NCI-H1930 (cell line): Measurements from ENCODE around the gene DBN1.

Source experiments
- DNase-seq, 2 experiments: peaks; one replicate each; lab custom pipeline; 2025; lab: John Stamatoyannopoulos, UW

The DBN1 gene

DNA sequence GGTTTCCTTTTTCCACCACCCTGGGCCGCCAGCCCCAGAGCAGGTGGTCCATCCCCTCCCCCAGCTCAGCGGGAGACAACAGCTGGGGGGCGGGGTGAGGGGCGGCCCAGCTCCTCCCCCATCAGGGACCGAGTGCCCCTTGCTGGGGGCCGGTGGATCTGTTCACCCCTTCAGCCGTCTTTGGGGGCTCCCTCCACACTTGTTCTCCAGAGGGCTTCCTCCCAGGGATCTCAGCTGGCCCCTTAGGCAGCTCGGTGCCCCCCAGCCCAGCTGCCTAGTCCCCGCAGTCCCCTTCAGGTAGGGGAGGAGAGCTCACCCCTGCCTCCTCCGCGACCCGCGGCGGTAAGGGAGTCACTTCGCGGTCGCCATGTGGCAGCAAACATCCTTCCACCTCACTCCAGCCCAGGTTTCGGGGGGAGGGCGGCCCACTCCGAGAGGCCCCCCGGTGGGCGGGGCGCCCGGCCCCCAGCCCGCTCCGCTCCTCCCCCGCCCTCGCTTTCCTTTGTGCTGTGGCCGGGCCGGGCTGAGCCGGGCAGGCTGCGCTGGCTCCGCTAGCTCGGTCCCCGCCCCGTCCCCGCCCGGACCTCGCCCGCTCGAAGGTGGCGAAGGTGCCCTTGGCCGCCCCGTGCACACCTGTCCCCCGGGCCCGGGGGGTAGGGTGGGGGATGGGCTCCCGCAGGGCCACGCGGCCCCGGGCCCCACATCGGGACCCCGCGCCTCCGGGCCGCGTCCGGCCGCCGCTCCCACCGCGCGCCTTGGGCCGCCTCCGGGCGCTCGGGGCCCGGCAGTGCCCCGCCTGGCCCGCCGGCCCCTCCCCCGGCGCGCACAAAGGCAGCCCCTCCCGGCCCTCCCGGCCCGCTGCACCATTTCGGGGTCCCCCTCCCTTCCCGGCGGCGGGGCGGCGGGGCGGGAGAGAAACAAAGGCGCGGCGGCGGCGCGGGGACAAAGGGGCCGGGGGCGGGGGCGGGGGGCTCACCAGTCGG lies 683 bp downstream of the DBN1 start:
- no peak for DNase-seq

DNA sequence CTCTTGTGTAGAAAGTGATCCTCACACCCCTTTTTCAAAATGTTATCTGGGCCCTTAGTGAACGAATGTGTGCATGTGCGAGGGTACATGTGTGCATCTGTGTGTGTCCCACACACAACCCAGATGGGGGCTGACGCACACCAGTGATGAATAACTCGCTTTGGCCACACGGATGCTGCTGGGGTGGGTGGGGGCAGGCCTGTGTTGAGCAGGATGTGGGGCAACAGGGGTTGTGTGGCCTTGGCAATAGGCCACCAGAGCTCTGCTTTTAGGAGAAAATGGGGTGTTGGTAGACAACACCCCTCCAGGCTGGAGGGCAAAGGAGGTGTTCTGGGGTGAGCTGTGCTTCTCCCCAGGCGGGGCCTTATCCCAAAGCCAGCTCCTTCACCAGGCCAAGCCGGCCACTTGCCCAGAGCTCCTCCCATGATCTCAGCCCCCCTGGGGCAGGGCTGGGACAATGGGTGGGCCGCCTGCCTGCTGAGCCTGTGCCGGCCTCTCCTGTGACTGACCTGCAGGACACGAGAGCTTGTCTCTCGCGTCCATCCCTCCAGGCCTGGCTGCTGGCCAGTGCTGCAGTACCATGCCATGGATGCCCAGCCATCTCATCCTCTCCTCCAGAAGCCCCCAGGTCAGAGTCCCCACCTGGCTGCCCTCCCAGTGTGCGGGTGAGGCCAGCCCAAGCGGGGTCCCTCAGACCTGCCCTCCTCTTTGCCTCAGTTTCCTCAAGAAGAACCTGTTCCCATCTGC lies 1.7 kb downstream of the DBN1 start:
- DNase-seq = no peak

DNA sequence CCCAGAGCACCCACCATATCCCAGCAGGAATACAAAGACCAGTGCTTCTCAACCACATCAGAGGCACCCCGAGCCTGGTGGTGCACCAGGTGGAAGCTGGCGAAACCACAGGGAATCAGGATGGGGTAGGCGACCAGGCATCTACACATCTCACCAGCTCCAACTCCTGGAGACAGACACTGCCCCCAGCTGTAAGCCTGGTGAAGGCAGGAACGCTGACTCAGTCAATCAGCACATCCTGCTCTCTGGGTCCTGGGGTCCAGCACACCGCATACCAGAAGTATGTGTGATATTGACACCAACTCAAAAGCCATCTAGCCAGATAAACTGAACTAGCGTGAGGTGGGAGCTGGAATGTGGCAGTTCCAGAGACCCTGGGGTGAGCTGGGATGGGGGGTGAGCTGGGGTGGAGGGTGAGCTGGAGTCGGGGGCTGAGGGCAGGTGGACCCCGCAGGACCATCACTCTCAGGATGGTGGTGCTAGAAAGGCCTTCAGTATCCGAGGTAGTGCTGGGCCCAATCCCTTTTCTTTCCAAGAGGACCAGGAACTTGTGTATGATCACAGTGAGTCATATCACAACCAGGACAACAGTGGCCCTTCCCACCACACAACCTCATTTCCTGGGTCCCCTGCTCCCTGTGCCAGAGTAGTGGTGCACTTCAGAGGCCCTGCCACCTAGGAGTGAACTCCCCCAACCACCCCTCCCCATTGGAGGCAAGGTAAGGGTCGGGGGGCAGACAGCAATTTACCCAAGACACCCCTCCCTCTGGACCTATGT lies 2.5 kb downstream of the DBN1 start:
- DNase-seq = no peak

DNA sequence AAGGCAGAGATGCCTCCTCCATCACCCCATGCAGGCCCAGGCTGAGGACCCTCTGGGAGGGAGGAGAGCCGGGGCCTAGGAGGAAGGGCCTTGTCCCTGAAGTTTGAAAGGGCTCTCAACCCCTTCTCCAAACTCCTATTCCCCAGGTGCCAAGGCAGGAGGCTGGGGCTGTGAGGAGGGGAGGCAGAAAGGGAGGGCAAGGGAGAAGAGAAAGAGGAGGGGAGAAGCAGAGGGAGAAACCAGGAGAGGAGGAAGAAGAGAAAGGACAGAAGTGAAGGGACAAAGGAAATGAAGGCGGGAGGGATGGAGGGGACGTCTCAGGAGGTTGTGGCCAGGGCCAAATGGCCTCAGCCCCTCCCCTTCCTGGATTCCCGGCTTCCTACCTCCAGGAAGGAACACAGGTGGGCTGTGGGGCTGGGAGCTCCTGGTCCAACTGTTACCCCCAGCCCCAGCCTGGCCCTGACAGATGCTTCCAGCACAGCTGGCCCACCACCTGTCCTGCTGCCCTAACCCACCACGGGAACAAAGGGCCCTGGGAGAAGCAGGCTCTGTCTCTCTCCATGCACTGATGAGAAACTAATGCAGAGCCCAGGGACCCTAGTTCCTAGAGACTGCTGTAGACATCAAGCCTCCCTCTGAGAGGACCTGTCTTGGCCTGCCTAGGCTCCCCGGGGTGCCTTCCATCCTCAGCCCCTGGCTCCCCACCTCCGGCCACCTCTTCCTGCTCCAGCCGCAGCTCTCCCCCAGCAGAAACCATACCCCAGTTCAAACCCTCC lies 3.5 kb downstream of the DBN1 start:
- DNase-seq = no peak

DNA sequence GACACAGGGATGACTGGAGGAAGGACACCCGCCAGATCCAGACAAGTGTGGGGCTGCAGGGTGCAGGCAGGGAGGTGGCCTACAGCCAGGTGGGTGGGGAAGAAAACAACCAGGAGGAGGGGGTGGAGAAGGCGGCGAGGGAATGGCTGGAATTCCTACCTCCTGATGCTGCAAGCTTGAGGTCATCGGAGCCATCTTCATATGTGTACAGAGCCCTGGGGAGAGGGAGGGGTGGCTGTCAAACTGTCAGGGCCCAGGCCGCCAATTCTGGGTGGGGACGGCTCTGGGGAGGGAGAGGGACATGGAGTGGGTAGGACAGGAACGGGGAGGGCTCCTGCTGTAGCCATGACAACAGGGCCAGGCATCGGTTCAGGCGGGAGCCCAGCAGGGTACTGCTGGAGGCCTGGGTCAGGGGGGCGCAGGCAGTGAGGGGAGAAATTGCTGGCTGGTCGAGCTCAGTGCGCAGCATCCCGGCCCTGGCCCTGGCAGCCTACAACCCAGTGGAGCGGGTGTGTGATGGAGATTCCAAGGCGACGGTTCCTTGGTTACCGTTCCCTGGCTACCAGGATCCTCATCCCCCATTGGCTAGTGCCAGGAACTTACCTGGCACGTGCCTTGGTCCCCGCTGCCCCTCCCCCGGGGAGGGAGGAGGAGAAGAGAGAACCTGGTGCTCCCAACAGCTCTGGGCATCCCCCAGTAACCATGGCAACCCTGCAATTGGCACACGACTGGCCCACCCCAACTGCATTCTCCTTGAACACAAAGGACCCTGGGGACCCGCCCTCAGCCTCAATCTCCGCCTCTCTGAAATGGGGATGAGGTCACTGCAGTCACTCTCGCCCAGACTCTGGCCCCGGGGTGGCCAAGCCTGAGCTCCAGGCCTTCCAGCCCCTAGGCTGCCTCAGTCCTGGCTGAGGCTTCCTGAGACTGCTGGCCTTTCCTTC lies 4.5 kb downstream of the DBN1 start:
- no peak for DNase-seq

DNA sequence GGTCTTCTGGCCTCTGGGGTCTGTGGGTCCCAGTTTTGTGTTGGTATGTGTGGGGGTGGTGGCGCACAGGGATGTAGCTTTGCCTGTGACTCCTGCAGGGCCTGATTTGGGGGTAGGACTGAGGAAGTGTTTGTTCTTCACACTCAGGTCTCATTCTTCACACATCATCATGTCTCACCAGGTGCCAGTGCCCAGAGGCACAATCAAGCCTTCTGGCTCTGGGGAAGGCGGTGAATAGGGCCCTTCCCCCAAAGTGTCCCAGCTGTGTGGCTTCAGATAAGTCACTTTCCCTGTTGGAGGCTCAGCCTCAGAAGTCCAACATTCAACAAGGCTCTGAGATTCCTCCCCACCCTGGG lies 5.1 kb downstream of the DBN1 start:
- DNase-seq = no peak

DNA sequence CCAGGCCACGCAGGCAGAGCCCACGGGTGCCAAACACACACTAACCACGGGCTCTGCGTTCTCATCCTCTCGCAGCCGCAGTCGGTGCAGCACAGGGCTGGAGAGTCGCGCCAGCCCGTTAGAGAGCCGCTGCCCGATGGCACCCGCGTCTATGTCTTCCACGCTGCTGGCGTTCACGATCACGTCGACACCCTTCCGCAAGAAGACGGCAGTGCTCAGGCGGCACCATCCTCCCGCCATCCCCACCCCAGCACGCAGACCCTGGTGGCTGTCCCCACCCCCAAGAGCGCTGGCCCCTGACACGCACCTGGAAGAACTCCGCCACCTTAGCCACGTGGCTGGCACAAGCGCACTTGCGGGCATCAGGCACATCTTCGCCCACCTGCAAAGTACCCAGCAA lies 6.0 kb downstream of the DBN1 start:
- no peak for DNase-seq

DNA sequence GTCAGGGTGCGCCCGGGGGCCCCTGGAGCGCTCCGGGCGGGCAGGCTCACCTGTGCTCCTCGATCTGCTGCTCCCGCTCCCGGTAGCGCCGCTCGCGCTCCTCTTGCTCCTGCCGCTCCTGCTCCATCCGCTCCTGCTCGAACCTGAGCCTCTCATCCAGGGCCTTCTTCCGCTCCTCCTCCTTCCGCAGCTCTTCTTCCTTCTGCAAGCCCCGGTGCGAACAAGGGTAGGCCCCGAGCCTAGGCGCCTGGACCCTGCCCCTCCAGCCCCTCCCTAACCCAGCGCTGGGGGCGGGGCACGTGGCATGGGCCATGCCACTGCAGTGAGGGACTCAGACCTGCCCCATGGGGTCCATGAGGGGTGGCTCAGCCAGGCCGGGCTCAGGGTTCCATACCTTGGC lies 6.6 kb downstream of the DBN1 start:
- DNase-seq = no peak

DNA sequence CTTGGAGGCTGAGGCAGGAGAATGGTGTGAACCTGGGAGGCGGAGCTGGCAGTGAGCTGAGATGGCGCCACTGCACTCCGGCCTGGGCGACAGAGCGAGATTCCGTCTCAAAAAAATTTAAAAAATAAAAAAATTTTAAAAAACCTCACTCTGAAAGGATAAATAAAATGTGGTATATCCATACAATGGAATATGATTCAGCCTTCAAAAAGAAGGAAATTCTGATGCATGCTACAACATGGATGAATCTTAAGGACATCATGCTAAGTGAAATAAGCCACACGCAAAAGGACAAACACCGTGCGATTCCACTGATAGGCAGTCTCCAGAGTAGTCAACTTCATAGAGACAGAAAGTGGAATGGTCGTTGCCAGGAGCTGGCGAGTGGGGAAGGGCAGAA lies 8.4 kb downstream of the DBN1 start:
- DNase-seq = no peak

DNA sequence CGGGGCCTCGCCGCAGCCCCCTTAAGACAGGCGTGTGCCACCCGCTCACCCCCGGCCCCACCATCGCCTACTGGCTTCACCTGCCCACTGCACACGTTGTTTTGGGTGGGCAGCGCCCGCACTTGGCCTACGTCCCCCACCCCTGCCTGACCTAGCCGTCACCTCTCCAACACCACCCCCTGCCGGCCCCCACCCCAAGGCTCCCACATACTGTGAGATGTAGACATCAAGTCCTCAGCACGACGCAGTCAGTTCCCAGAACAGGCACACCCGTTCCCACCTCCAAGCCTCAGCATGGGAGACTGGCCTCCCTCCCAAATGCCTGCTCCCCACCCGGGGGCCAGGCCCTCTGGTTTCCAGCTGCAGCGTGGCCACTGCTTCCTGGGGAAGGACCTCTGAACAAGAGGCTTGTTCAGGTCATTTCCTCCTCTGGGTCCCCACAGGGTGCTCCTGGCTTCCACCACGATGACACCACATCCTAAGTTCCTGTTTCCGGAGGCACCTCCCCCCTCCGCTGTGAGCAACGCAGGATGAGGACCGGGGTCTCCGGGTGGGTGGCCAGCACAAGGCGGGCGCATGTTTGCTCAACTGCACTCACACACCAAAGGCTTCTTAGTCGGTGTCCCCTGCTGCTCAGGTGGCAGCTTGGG lies 11.3 kb downstream of the DBN1 start:
- no peak for DNase-seq

DNA sequence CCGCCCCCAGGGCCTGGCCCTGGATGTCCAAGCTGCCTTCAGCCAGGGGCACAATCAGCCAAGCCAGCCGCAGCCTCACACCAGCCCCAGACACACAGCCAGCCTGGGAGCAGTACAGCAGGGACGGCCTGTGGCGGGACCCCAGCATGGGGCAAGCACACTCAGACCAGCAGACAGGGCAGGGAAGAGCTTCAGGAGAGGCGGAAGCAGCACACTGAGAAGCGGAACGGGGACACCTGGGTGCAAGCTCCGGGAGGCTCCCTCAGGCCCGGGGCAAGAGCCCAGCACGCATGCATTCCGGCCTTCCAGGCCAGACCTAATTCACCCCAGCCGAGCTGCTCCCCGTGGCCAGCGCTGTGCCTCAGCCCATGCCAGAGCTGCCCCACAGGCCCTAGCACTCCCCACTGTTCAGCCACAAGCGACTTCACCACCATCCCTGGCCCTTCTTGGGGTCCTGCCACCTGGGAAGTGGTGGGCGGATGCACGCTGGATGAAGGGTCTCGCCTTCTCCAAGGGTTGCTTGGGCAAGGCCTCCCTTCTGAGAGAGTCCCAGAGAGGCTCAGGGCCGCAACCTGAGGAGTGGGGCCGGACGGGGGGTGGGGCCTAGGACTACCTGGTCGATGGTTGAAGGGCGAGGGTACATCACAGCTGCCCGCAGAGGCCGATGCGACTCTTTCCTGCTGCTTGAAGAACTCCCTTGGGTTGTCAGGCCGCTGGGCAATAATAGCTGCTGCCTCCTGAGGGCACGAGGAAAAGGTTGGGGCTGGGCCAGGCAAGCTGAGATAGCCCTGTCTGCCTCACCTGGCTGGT lies 13.4 kb downstream of the DBN1 start:
- no peak for DNase-seq

DNA sequence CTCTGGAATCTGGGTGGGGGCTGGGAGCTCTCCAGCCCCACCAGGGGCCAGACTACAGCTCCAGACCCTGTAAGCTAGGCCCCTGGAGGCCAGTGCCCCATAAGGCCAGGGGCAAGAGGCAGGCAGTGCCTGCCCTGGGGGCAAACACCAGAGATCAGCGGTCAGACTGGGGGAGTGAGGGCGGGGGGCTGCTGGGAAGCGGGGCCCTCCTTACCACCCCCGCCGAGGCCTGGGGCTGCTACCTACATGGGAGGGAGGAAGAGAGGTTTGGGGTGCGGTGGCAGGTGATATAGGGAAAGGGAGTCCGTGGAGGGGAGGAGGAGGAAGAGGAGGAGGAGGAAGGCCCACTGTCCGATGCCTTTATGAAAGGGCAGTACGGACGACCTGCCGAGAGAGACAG lies 14.1 kb downstream of the DBN1 start:
- no peak for DNase-seq

DNA sequence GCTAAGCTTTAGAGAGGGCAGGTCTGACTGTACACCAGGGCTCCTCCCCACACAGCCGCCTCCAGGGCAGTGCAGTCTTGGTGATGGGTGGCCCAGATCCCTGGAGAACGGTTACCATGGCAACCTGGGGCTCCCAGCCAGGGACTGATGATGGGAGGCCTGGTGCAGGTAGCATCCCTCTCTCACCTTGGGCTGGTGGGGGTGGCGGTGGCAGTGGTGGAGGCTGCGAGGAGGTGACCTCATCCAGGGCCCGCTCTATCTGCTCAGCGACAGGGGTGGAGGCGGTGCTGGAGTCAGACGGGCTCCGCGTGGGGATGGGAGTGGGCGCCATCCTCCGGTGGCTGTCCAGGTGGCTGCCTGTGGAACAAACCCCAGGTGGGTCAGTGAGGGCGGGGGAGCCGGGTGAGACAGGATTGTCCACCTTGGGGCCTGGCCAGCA lies 14.5 kb downstream of the DBN1 start:
- no peak for DNase-seq

DNA sequence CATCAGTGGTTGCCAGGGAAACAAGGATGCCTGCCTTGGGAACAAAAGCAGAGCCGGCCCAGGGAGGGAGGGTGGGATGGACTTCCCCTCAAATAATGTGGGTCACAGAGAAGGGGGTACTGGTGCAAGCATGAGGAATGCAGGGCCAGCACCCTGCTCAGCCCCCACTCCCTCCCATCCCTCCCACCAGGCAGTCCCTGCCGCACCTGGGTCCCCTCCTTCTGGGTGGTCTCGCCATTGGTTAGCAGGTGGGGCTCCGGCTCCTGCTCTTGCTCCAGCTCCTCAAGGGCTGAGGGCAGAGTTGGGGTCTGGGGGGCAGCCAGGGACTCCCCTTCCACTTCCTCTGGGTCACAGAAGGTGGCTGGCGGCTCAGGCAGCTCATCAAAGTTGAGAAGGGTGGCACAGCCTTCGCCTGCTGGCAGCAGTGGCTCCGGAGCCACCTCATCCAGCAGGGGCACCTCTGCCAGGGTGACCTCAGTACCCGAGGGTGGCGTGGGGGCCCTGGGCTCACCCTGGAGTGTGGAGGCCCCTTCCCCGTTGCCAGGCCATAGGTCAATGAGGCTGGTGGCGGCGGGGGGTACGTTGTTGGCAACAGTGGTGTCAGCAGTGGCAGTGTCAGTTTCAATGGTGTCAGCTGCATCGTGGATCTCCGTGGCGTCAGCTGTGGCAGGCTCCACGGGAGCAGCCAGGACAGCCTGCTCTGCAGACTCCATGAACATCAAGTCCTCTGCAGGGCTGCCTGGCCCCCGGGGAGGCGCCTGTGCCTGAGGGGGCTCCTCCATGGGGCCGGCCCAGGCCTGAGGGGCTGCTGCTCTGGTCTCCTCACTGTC lies 15.4 kb downstream of the DBN1 start:
- no peak for DNase-seq

DNA sequence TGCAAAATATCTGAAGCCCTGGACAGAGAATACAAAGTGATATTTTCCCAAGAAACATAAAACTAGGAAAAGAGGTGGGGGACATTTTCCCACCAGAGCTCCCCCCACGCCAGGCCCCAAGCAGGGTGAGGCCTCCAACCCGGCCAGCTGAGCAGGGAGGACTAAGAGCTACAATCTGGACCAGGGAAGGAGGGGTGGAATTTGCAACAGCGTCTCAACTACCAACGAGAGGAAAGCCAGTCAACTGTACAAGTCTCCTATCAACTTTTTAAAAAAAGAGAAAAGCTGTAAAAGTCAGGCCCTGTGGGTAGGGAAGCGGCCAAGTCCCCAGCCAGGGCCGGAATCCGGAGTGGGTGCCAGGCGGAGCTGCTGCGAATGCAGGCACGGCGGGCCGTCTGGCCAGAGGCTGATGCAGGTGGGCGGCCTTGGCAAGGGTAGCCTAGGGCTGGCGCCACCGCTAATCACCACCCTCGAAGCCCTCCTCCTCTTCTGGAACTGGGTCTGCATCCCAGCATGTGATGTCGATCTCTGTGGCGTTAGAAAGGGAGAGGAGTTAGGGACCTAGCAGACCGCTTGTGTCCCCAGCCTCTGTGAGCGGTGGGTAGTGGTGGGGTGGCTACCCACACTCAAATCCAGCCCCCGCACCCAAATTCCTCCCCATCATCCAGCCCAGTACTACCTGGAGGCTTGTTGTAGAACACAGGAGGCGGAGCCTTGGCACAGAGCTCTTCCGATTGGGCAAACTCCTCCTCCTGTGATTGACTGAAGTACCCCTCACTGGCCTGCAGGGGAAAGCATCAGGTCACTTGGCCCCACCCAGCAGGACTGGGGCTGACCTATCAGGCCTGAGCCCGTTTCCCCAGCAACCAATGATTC lies 16.2 kb downstream of the DBN1 start:
- peak; percentile 82 to 89 for DNase-seq

DNA sequence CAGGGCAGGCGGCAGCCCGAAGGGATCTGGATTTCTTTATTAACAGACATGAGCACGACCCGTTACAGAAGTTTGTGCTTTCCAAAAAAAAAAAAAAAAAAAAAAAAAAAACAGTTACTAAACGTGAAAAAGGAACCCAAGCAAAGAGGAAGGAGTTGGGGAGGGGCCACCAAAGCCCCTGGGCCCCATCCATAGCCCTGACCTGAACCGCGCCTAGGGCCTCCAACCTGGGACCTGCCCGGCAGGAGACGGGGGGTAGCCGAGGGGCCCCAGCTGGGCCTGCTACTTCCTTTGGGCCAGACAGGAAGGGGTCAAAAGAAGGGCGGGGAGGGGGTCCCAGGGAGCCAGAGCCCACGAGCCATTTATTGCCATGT lies 16.9 kb downstream of the DBN1 start:
- no peak for DNase-seq
